Renal cortical epithelial cell (primary cell): ENCODE data around the gene CDH5. TPM values are rescaled to one million over a fixed set of nuclear protein-coding genes. Genes with fewer than 3 reads are reported as not detected.
"Not testable (repeated sequence)": the region's sequence is repeated elsewhere in the genome, so short reads cannot be mapped to it uniquely, and the experiment has no call there.

Source experiments
- DNase-seq: peaks from one replicate; pipeline ENCODE4 v3.0.0-alpha.2; 2011; ENCODE audit warnings: low read depth
- total RNA-seq: library from RNA; depleted of rRNA; stranded (reverse); fragments of >200 nt; gene quantifications from 2 replicates; pipeline ENCODE4 v1.2.3, GENCODE V29; 2014

The CDH5 gene
- total RNA-seq, 1 donor from 2014 or later, result 0.65 TPM

DNA sequence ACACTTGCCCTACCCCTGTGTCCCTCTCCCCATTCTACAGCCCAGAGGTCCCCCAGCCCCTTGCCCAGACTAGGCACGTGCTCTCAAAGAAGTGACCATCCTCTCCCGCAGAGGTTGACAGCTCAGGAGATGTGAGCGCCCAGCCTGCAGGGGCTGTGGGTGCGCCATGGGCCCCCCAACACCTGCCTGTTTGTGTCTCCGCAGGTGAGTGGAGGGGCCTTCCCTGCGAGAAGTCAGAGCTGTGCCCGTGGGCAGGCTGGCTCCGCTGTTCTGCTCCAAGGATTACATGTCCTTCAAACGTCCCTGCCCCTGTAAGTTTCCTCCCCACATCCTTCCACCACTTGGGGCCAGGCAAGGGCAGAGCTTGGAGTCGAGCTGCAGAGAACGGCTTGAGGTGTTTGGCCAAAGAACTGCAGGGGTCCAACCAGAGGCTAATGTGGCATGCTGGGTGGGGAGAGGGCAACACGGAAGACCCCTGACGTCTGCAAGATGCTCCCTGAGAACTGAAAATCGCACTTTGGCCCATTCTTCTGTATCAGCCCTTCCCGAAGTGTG, 71.0 kb downstream of the CDH5 start:
- no peak for DNase-seq

- no peak for DNase-seq
Measured at GRCh38 chr16:66438536-66438935, 72.0 kb downstream of the CDH5 start.

DNA sequence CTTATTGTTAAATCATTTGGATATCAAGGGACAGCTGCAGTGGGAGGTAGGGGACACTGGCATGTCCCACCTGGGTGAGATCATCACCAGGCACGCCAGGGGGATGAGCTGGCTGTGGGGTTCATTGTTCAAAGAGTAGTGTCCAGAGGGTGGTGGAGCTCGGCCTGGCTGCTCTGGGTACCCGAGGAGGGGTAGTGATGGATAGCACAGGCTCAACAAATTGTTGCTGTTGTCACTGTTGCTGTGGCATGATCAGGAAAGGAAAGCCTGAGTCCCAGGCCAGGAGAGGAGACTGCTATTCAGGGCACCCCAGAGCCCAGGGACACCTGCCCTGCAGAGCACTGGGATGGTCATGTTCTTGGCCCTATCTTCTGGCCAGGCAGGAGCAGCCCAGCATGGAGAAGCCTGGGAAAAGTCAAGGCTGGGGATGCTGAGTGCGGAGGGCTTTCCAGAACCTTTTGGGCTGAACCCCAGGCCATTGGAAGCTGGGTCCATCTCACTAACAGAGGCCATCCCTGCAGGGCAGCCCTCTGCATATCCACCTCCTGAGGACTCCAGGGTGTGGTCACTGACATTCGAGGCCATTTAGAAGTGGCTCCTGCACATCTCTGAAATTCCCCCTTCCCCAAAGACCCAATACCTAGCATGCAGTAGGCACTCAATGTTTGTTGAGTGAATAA, 72.7 kb downstream of the CDH5 start:
- DNase-seq, result no peak

DNA sequence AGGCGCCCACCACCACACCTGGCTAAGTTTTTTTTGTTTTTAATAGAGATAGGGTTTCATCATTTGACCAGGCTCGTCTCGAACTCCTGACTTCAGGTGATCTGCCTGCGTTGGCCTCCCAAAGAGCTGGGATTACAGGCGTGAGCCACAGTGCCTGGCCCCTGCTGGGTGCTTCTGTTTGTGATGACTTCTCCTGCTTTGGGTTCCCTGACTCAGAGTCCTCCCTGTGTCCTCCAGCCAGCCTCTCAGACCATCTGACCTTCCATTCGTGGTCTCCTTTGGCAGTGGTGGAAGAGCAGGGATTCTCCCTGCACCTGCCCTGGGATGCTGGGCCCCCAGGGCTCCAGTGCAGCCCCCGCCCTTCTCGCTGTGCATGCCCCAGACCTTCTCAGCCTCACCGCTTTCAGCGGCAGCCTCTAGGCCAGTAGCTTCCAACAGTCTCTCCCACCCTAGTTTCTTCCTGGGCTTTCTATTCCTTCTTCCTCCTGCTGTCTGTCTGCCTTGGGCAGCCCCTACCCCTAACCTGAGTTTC, 73.8 kb downstream of the CDH5 start:
- no peak for DNase-seq

GRCh38 chr16:66440970-66441369, 74.5 kb downstream of the CDH5 start:
- no peak for DNase-seq

DNA sequence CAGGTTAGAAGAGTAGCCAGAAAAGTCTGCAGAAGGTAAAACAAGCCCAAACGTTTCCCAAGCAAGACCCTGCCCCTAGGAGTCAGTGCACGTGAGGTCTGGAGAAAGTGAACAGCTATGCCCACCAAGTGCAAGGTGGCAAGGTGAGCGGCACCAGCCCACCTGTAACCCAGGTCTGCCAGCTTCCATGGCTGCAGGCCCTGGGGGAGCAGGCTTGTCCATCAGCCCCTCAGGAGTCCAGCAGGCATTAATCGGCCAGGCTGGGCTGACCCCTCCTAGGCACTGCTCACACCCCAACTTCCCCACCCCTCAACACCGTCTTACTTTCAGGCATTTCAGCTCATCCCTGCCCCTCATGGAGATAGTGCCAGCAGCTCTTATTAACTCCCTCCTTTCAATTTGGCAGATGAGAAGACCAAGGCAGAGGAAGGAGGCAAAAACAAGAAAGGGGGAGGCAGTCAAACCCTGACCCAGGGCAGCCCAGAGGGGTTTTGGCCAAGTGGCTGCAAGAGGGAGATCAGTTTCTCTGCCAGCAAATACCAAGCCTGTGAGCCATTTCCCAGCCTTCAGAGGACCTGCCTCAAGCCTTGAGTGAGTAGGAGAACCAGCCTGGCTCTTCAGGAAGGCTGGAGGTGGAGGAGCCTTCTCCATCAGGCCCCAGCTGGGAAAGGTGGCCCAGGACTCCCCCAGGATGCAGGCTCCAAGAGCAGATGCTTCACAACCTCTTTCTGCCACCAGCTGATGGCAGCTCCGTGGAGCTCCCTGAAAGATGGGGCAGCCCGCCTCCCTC, 75.3 kb downstream of the CDH5 start:
- no peak for DNase-seq

- DNase-seq, result no peak
Measured at GRCh38 chr16:66442502-66443268, 76.2 kb downstream of the CDH5 start.

- DNase-seq, result no peak
Measured at GRCh38 chr16:66443269-66443652, 76.8 kb downstream of the CDH5 start.

DNA sequence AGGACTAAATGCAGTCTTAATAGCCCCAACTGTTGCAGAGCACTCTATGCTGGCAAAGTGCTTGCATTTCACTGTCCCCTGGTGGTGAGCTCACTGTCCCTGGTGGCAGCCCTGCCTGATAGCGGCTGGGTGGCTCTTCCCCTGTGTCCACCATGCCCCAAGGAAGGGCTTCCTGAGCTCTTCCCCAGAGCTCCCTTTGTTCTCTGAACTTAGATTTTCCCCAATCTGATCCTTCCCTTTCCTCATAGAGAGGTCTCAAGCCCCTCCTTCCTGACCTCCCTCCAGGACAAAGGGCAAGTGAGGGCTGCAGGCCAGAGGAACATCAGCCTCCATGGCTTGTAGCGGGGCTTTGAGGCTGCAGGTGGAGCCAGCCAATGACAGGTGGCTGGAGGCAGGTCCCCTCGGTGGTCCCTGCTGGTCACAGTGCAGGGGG, 77.6 kb downstream of the CDH5 start:
- no peak for DNase-seq

DNA sequence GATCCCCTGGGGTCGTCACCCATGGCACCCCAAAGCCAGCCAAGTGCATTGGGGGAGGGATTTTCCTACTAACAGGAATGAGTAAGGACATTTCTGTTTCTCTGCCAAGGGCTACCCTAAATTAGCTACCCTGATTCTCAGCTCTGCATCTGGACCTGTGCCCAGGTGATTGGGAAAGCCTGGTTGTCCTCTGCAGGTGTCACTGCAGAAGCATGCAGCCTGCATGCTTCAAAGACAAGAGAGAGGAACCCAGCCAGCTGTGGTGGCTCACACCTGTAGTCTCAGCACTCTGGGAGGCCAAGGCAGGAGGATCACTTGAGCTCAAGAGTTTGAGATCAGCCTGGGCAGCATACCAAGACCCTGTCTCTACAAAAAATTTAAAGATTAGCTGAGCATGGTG, 80.2 kb downstream of the CDH5 start:
- DNase-seq, result no peak

DNA sequence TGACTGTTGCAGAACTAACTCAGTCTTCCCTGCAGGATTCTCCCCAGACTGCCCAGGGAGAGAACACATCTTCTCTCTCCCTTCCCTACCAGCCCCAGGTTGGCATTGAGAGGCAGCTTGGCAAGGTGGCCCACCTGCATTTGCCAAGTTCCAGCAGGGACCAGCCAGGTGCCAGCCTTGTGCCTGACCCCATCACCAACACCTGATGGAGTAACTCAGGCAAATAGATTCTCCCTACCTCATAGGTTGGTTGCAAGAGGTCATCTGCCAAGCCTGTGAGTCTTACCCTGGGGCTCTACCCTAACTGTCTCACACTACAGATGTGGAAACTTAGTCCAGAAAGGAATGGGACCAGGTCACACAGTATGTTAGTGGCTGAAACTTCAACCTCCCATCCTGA, 81.0 kb downstream of the CDH5 start:
- DNase-seq, result no peak

GRCh38 chr16:66451548-66451947, 85.1 kb downstream of the CDH5 start:
- no peak for DNase-seq

- DNase-seq, result not testable (repeated sequence)
Measured at GRCh38 chr16:66453230-66453629, 86.7 kb downstream of the CDH5 start.

Other genes starting within 250 kb of the CDH5 start
- gene BEAN1, start 60.6 kb downstream of the CDH5 start, total RNA-seq, result 3.8 and 4.2 TPM in 2 replicates
- 62.8 and 69.1 TPM in 2 replicates for gene TK2, start 183.4 kb downstream of the CDH5 start, total RNA-seq
- 69.3 and 234 TPM in 2 replicates for gene CKLF, start 185.9 kb downstream of the CDH5 start, total RNA-seq
- 2.8 and 6.2 TPM in 2 replicates for gene CMTM1, start 199.7 kb downstream of the CDH5 start, total RNA-seq
- not detected in 2 replicates for gene CMTM2, start 212.8 kb downstream of the CDH5 start, total RNA-seq
- gene CMTM3, start 238.0 kb downstream of the CDH5 start, total RNA-seq, result 11.6 and 22.2 TPM in 2 replicates